Smooth muscle cell of the brain vasculature (primary cell): ENCODE measurements around the gene DIP2C.
"Not testable (repeated sequence)": the region's sequence is repeated elsewhere in the genome, so short reads cannot be mapped to it uniquely, and the experiment has no call there.

Experiments
- DNase-seq: peaks from one replicate; pipeline ENCODE4 v3.0.0-alpha.2; 2012; ENCODE audit warnings: low read depth, low spot score

The DIP2C gene

GRCh38 chr10:451856-452255 is 237.6 kb downstream of the DIP2C start:
- DNase-seq, result no peak

DNA sequence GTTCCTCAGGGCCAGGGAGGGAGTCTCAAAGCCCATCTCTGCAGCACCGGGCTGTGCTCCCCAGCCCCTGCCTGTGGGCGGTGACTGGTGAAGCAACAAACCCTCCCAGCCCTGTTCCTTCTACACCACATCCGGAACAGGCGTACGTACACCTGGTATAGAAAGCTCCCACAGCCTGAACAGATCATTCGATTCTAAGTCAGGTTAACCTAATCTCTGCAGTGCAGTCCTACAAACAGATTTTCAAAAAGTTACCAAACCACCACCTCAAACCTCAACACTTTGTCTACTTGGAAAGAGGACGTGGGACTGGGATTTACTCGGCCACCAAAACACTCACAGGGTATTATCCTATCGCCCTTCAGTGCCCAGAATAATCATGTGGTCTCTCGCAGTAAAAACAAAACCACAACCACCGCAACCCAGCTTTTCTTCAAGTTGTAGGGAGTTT is 238.4 kb downstream of the DIP2C start:
- no peak for DNase-seq

DNA sequence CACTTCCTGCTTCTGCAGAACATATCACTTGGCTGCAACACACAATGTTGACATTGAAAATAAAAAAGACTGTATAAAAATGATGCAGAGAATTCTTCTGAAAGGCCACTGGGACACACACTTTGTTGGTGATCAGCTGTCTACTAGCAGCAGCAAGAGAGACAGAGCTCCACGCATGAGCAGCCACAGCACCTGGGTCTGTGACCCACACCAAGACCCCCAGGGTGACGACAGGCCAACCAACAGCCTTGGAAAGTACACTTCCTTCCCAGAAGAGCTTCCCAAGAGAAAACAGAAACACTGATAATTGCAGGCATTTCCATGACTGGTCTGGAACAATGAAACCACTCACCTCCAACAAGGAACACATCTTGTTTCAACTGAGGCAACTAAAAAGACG is 239.0 kb downstream of the DIP2C start:
- DNase-seq, result no peak

- DNase-seq, result not testable (repeated sequence)
Measured at GRCh38 chr10:449331-449730, 240.1 kb downstream of the DIP2C start.

DNA sequence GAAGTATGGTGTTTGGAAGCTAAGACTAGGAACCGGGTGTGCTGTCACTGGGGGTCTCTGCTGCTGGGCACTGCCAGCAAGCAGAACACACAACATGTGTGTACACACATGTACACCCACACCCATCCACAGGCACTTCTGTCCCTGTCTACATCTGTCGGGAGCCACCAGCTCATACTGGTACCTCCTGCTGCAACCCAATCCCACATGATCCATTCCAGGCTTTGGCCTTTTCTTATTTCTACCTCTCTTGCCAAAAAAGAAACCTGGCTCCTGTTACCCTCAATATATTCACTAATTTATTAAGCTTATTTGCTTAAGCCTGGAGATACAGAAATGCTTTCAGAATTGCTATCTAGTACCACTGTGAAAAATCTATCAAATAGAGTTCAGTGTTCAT is 246.0 kb downstream of the DIP2C start:
- DNase-seq, result no peak

DNA sequence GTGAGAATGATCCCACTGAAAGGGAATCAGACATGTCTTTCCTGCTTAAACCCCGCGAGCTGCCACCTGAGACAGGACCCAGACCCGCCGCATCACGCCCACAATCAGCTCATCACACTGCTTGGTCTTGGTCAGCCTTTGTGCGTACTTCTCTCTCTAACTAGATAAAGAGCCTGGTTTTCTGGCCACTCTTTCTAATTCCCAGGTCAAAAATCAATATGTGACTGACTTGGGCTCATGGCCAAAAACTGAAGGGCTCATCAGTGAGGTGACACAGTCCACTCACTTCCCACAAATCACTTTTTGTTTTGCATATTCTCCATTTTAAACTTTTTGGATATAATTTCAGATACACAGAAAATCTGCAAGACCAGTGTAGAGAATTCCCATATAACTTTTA is 247.3 kb downstream of the DIP2C start:
- no peak for DNase-seq

GRCh38 chr10:441659-442058 is 247.8 kb downstream of the DIP2C start:
- no peak for DNase-seq

DNA sequence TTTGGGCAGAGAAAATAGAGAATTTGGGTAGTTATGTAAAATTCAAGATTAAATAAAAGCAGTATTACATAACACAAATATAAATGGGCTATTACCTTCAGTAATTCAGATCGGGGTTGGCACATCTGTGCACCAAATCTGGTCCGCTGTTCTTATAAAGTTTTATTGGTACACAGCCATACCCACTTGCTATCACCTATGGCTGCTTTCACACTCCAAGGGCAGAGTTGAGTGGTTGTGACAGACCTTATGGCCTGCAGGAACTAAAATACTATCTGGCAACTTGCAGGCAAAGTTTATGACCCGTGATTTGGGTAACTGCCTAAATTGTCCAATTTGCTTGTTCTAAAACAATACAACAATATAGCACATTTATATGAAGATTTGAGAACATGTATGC is 249.3 kb downstream of the DIP2C start:
- DNase-seq, result no peak

- DNase-seq, result no peak
Measured at GRCh38 chr10:437698-438490, 251.6 kb downstream of the DIP2C start.

DNA sequence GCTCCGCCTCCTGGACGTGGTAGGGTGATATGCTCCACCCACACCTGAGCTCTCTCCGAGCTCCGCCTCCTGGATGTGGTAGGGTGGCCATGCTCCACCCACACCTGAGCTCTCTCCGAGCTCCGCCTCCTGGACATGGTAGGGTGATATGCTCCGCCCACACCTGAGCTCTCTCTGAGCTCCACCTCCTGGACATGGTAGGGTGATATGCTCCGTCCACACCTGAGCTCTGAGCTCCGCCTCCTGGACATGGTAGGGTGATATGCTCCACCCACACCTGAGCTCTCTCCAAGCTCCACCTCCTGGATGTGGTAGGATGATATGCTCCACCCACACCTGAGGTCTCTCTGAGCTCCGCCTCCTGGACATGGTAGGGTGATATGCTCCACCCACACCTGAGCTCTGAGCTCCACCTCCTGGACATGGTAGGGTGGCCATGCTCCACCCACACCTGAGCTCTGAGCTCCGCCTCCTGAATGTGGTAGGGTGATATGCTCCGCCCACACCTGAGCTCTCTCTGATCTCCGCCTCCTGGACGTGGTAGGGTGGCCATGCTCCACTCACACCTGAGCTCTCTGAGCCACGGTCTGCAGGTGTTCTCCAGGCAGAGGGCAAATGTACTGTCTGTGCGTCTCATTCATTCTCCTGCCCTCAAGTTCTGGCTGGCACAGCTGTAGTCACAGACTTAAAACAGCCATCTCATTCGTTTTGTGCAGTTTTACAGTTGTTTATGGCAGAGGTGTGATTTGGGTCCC is 252.4 kb downstream of the DIP2C start:
- no peak for DNase-seq

GRCh38 chr10:436013-436697 is 253.3 kb downstream of the DIP2C start:
- DNase-seq, result no peak

GRCh38 chr10:435397-435796 is 254.1 kb downstream of the DIP2C start:
- DNase-seq, result no peak

DNA sequence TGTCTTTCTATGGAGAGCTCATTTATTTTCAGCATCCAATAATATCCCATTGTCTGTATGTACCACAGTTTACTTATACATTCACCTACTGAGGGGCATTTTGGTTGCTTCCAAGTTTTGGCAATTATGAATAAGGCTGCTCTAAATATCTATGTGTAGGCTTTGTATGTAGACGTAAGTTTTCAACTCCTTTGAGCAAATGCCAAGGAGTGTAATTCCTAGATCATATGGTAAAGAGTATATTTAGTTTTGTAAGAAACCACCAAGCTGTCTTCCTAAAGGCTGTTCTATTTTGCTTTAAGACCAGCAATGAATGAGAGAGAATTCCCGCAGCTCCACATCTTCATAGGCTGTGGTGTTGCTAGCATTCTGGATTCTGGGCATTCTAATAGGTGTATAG is 259.8 kb downstream of the DIP2C start:
- no peak for DNase-seq

- no peak for DNase-seq
Measured at GRCh38 chr10:427761-428519, 261.5 kb downstream of the DIP2C start.

- DNase-seq, result not testable (repeated sequence)
Measured at GRCh38 chr10:425365-425764, 264.1 kb downstream of the DIP2C start.

DNA sequence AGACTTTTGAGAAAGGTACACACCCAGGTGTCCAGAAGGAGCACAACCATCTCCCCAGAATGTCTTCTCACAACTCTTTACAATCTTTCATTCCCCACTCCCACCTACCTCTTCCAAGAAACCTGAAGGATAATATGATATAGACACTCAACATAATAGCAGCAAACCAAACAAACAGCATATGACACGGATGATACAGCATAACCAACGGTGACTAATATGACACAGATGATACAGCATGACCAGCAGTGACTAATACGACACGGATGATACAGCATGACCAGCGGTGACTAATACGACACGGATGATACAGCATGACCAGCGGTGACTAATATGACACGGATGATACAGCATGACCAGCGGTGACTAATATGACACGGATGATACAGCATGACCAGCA is 264.7 kb downstream of the DIP2C start:
- not testable (repeated sequence) for DNase-seq

- DNase-seq, result no peak
Measured at GRCh38 chr10:423178-423577, 266.3 kb downstream of the DIP2C start.

DNA sequence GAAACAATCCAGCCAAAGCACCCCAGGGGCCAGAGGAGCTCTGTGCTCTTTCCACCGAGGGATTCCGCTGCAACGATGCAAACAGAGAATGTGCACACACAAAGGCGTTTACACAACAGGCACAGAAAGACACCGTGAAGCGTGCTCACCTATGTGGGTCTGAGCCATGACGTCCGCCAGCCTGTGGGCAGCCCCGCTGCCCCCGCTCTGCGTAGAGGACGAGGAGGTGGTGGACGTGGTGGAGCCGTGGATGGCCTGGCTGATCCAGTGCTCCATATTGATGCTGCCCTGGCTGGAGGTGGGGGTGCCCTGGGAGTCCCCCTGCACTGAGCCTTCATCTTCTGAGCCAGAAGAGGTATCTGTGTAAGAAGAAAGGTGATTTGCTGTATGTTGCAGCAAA is 266.8 kb downstream of the DIP2C start:
- DNase-seq, result no peak

GRCh38 chr10:422241-422640 is 267.2 kb downstream of the DIP2C start:
- no peak for DNase-seq

GRCh38 chr10:421170-421569 is 268.3 kb downstream of the DIP2C start:
- DNase-seq, result no peak
